Ishikawa (cell line): Measurements from ENCODE around the gene HTR1D.

Experiments used
- CEBPB ChIP-seq: IDR thresholded peaks from 2 replicates; pipeline ENCODE4 v1.6.1; 2012
- CREB1 ChIP-seq: IDR thresholded peaks from 2 replicates; pipeline ENCODE4 v1.6.1; 2012; ENCODE audit warnings: low read depth
- EGR1 ChIP-seq: IDR thresholded peaks from 2 replicates; pipeline ENCODE4 v1.6.1; 2012
- EP300 ChIP-seq: IDR thresholded peaks from 2 replicates; pipeline ENCODE4 v1.6.1; 2012; ENCODE audit warnings: borderline replicate concordance
- FOXM1 ChIP-seq: IDR thresholded peaks from 2 replicates; pipeline ENCODE4 v1.6.1; 2012; ENCODE audit warnings: low read depth, borderline replicate concordance
- MAX ChIP-seq: IDR thresholded peaks from 2 replicates; pipeline ENCODE4 v1.6.1; 2012
- NFIC ChIP-seq: IDR thresholded peaks from 2 replicates; pipeline ENCODE4 v1.6.1; 2012
- RAD21 ChIP-seq: IDR thresholded peaks from 2 replicates; pipeline ENCODE4 v1.6.1; 2012; ENCODE audit warnings: low read depth
- TAF1 ChIP-seq: IDR thresholded peaks from 2 replicates; pipeline ENCODE4 v1.6.1; 2012; ENCODE audit warnings: low read depth, mild to moderate bottlenecking
- TCF12 ChIP-seq: IDR thresholded peaks from 2 replicates; pipeline ENCODE4 v1.6.1; 2012; ENCODE audit warnings: low read depth
- TEAD4 ChIP-seq: IDR thresholded peaks from 2 replicates; pipeline ENCODE4 v1.6.1; 2012
- USF1 ChIP-seq: IDR thresholded peaks from 2 replicates; pipeline ENCODE4 v1.6.1; 2012
- YY1 ChIP-seq: IDR thresholded peaks from 2 replicates; pipeline ENCODE4 v1.6.1; 2012; ENCODE audit warnings: low read depth
- ZBTB7A ChIP-seq: IDR thresholded peaks from 2 replicates; pipeline ENCODE4 v1.6.1; 2012; ENCODE audit warnings: low read depth
- TF ChIP-seq, protein P1 (sequence below): IDR thresholded peaks from 2 replicates; pipeline ENCODE4 v1.6.1; 2012; ENCODE audit warnings: low read depth, mild to moderate bottlenecking

HTR1D gene

GRCh38 chr1:23246274-23246673 is 29.0 kb upstream of the HTR1D start:
- TF ChIP-seq YY1 (no peak), EP300 (no peak), CREB1 (no peak), MAX (no peak), FOXM1 (no peak)
- TF ChIP-seq, protein P1, sequence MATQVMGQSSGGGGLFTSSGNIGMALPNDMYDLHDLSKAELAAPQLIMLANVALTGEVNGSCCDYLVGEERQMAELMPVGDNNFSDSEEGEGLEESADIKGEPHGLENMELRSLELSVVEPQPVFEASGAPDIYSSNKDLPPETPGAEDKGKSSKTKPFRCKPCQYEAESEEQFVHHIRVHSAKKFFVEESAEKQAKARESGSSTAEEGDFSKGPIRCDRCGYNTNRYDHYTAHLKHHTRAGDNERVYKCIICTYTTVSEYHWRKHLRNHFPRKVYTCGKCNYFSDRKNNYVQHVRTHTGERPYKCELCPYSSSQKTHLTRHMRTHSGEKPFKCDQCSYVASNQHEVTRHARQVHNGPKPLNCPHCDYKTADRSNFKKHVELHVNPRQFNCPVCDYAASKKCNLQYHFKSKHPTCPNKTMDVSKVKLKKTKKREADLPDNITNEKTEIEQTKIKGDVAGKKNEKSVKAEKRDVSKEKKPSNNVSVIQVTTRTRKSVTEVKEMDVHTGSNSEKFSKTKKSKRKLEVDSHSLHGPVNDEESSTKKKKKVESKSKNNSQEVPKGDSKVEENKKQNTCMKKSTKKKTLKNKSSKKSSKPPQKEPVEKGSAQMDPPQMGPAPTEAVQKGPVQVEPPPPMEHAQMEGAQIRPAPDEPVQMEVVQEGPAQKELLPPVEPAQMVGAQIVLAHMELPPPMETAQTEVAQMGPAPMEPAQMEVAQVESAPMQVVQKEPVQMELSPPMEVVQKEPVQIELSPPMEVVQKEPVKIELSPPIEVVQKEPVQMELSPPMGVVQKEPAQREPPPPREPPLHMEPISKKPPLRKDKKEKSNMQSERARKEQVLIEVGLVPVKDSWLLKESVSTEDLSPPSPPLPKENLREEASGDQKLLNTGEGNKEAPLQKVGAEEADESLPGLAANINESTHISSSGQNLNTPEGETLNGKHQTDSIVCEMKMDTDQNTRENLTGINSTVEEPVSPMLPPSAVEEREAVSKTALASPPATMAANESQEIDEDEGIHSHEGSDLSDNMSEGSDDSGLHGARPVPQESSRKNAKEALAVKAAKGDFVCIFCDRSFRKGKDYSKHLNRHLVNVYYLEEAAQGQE = no peak

- no peak for TF ChIP-seq ZBTB7A
- no peak for TF ChIP-seq USF1
- TF ChIP-seq CEBPB = no peak
- TF ChIP-seq EGR1 = no peak
- TF ChIP-seq TAF1 = no peak
- TF ChIP-seq, protein P1 = no peak
- TF ChIP-seq TCF12 = no peak
- TF ChIP-seq FOXM1 = no peak
- no peak for TF ChIP-seq YY1
- no peak for TF ChIP-seq MAX
- TF ChIP-seq RAD21 = no peak
- no peak for TF ChIP-seq NFIC
- no peak for TF ChIP-seq EP300
Observed at GRCh38 chr1:23244256-23244761, 27.0 kb upstream of the HTR1D start.

GRCh38 chr1:23242414-23242813 is 25.1 kb upstream of the HTR1D start:
- no peak for TF ChIP-seq TCF12
- no peak for TF ChIP-seq TAF1
- TF ChIP-seq MAX = no peak
- TF ChIP-seq NFIC = no peak
- no peak for TF ChIP-seq EGR1
- no peak for TF ChIP-seq FOXM1
- TF ChIP-seq EP300 = no peak
- TF ChIP-seq USF1 = no peak
- TF ChIP-seq RAD21 = no peak
- no peak for TF ChIP-seq TEAD4
- TF ChIP-seq YY1 = no peak

GRCh38 chr1:23239638-23240295 is 22.5 kb upstream of the HTR1D start:
- TF ChIP-seq CREB1 = no peak
- no peak for TF ChIP-seq TCF12
- no peak for TF ChIP-seq MAX
- no peak for TF ChIP-seq CEBPB
- TF ChIP-seq RAD21 = no peak
- TF ChIP-seq, protein P1 = no peak
- no peak for TF ChIP-seq TAF1
- TF ChIP-seq TEAD4 = no peak
- TF ChIP-seq FOXM1 = no peak
- no peak for TF ChIP-seq YY1
- TF ChIP-seq ZBTB7A = no peak
- TF ChIP-seq EGR1 = no peak
- TF ChIP-seq EP300 = no peak
- no peak for TF ChIP-seq USF1
- no peak for TF ChIP-seq NFIC
